DND-41 (cell line): Measurements from ENCODE around the gene PRDX5.

Source experiments
- CTCF ChIP-seq: IDR thresholded peaks from 2 replicates; pipeline ENCODE4 v1.5.1; 2012; ENCODE audit warnings: borderline replicate concordance, low read length, moderate library complexity, mild to moderate bottlenecking; ENCODE audit not compliant: poor library complexity, severe bottlenecking; ENCODE audit errors: extremely low read depth
- EZH2 ChIP-seq: IDR thresholded peaks from 3 replicates; pipeline ENCODE4 v1.6.1; 2012; ENCODE audit warnings: borderline replicate concordance, low read depth, mild to moderate bottlenecking, moderate library complexity, low read length, inconsistent platforms; ENCODE audit not compliant: severe bottlenecking

GRCh38 chr11:64289002-64289564 is 28.8 kb upstream of the PRDX5 start:
- TF ChIP-seq CTCF (no peak), EZH2 (no peak)
